OCI-M2 (cell line): ENCODE measurements around the gene DNLZ.
"Not testable (repeated sequence)": the region's sequence is repeated elsewhere in the genome, so short reads cannot be mapped to it uniquely, and the experiment has no call there.

ENCODE experiments used
- DNase-seq: peaks from one replicate; lab custom pipeline; 2025; ENCODE audit not compliant: unreplicated experiment; lab: John Stamatoyannopoulos, UW

The DNLZ gene

GRCh38 chr9:136363106-136363948 lies at the start of gene DNLZ:
Gene DNLZ (minus strand): TSS chr9:136363744. CDS start chr9:136363714, 30 bp downstream.
- DNase-seq, result peak; percentile 10

- no peak for DNase-seq
Observed at GRCh38 chr9:136412962-136413361, 49.4 kb upstream of the DNLZ start.

DNA sequence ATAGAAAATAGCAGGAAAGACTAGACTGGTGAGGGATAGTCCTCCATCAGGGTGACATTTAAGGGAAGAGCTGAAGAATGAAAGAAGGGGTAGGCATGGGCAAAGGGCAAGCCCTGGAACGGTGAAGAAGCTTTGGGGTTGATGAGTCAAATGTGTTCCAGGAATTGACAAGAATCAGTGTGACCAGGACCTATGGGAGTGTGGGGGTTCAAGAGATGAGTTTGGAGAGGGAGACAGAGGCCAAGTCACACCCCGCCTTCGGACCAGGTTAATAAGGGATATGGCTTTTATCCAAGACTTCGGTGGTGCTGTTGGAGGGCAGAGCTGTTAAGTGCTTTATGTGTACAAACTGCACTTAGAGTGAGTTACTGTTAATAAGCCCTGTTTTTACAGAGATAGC lies 47.8 kb upstream of the DNLZ start:
- no peak for DNase-seq

- peak; percentile 5 for DNase-seq
Observed at GRCh38 chr9:136410500-136411287, 47.1 kb upstream of the DNLZ start, which contains the start of the genes ENTR1 and PMPCA. Gene ENTR1 (minus strand): TSS chr9:136410614. CDS start chr9:136410397, 217 bp downstream. Gene PMPCA (plus strand): TSS chr9:136410658. CDS start chr9:136410669, 11 bp downstream.

GRCh38 chr9:136409557-136410455 lies 46.3 kb upstream of the DNLZ start:
- no peak for DNase-seq

- no peak for DNase-seq
Observed at GRCh38 chr9:136407911-136408310, 44.4 kb upstream of the DNLZ start.

DNA sequence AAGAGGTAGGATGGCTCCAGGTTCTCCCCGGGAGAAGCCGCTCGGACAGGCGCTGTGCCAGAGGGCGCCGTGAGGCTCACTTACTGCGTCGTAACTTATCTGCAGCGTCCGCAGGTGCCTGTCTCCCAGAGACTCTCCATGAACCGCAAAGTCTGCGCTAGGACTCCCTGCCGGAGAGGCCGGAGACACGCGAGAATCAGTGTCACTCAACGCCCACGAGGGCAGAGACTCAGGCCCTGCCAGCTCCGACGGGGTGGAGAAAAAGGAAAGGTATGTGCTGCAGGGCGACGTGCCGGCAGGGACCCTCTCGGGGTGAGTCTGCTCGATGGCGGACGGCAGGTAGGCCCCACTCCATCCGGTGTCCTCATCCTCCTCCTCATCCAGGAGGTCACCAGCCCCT lies 43.5 kb upstream of the DNLZ start:
- not testable (repeated sequence) for DNase-seq

GRCh38 chr9:136405904-136406303 lies 42.4 kb upstream of the DNLZ start:
- not testable (repeated sequence) for DNase-seq

DNA sequence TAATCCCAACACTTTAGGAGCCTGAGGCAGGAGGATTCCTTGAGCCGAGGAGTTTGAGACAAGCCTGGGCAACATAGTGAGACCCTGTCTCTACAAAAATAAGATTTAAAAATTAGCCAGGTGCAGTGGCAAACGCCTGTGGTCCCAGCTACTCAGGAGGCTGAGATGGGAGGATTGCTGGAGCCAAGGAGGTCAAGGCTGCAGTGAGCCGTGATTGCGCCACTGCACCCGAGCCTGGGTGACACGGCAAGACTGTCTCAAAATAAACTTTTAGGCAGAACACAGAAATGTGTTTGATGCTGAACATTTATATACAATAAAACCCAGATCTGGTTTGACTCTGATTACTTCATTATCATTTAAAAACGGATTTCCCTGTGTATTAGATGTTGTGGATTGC lies 41.9 kb upstream of the DNLZ start:
- DNase-seq, result no peak

GRCh38 chr9:136404801-136405136 lies 41.2 kb upstream of the DNLZ start:
- DNase-seq, result no peak

- no peak for DNase-seq
Observed at GRCh38 chr9:136403915-136404800, 40.6 kb upstream of the DNLZ start.

DNA sequence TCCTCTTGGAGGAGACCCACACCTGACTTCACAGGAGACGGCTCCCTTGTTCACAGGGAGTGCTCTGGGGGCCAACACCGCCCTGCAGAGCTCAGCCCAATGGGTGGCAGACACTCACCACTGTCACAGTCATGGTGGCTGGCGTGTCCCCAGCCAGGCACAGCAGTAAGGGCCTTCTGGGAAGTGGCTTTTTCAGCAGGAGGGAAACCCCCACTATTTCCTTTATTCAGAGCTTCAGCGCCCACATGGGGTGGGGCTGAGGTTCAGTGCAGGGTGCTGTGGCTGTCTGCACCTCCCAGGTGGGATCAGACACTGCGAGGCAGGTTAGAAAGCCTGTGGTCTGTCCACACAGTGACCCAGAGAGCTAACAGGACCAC lies 40.0 kb upstream of the DNLZ start:
- DNase-seq, result no peak

DNA sequence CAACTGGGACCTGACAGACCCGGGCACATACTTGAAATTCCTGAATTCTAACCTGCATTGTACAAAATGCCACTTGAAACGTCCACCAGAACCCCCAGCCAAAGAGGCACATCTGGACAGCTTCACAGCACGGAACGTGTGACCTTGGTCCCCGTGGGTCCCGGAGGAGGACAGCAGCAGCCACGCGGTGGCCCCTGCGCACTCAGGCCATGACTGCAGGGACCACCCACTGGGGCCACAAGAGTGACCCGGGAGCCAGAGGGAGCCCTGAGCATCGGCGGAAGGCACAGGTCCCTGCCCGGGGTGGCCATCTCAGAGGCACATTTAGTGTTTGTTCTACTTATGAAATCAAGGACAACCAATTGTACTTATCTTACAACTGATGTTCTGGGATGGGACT lies 38.5 kb upstream of the DNLZ start:
- no peak for DNase-seq

DNA sequence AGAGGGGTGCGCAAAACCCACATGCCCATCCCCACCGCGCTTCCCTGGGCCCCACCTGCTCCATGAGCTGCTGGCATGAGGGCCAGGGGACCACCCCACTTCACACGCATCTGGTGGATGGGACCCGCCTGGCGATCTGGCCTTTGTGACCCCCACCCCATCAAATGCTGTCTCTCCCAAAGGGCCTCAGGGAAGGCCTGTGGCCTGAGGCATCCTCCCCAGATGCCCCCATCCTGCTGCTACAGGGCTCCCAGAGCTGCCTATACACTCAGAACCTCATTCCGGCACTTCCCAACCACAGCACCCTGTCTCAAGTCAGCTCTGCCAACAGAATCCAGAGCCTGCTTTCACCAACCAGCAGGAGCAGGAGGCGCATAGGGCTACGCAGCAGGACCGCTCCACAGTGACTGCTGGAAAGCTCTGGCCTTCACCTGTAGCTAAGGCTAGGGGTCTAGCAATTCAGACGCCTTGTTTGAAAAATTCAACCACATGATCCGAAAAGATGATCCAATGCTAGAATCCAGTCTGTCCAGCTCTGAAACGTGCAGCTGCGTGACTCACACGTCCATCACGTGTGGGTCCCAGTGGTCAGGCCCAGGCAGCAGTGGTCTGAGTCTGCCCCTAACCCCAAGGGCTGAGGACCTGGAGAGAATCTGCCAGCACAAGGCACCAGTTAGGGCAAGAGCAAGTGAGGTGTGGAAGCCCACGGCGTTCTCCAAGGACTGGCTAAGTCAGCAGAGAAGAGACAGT lies 37.8 kb upstream of the DNLZ start:
- DNase-seq, result no peak

DNA sequence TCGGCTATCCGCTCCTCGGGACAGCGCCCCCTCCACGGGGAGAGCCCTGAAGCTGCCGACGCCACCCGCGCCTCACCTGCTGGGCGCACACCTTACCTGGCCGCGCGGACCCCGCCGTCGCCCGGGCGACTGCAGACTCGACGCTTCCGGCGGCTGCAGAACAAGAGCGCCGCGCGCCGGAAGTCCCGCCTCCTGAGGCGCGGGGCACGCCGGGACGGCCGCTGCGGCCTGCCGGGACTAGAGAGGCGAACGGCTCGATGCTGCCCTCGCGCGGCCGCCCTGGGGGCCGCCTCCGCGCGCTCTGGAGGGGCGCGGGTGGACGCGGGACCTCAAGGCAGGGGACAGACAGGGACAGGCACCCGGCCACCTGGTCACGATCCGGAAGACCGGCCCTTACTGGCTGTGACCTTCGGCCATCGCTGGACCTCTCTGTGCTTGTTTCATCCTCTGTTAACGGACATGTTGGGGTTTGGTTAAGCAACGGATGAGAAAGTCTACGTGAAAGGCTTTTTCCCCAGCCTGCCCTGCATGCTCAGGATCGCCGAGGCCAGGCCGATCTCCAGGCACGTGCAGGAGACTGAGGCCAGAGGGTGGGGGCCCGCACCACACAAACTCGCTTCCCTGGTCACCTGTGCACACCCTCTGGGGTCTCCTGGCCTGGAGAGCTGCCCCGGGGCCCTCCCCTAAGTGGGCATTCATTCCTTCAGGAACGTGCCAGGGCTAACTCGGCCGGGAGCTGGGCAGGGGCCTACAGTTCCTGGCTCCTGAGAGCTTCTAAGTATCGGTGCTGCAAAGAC lies 36.7 kb upstream of the DNLZ start, which contains the start of gene SNAPC4:
Gene SNAPC4 (minus strand): TSS at position 133 of the 797 bp plus-strand sequence. CDS start 1,742 bp downstream, outside the sequence.
- peak; percentile 63 for DNase-seq

- DNase-seq, result no peak
Observed at GRCh38 chr9:136399176-136400037, 35.9 kb upstream of the DNLZ start.

DNA sequence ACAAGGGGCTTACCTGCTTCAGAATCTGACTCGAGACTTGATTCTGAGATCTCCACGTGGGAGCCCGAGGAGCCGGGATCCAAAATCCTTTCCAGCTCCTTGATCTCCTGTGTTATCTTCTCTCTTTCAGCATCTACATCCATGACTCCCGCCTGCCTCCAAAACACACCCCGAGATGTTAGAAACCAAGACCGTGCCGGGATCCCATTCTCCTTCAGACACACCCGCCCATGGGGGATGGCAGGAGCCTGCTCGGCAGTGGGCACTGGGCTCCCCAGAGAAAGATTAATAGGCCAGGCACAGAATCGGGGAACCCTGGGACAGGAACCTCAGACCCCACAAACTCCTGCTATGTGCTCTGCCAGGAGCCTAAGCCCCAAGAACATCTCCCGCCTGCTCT lies 34.7 kb upstream of the DNLZ start:
- DNase-seq, result no peak
